CD1c-positive myeloid dendritic cell (primary cell): ENCODE measurements around the gene ELP4.

Experiments
- DNase-seq: peaks from one replicate; pipeline ENCODE4 v3.0.0-alpha.2; 2016; ENCODE audit errors: extremely low spot score

ELP4 gene

DNA sequence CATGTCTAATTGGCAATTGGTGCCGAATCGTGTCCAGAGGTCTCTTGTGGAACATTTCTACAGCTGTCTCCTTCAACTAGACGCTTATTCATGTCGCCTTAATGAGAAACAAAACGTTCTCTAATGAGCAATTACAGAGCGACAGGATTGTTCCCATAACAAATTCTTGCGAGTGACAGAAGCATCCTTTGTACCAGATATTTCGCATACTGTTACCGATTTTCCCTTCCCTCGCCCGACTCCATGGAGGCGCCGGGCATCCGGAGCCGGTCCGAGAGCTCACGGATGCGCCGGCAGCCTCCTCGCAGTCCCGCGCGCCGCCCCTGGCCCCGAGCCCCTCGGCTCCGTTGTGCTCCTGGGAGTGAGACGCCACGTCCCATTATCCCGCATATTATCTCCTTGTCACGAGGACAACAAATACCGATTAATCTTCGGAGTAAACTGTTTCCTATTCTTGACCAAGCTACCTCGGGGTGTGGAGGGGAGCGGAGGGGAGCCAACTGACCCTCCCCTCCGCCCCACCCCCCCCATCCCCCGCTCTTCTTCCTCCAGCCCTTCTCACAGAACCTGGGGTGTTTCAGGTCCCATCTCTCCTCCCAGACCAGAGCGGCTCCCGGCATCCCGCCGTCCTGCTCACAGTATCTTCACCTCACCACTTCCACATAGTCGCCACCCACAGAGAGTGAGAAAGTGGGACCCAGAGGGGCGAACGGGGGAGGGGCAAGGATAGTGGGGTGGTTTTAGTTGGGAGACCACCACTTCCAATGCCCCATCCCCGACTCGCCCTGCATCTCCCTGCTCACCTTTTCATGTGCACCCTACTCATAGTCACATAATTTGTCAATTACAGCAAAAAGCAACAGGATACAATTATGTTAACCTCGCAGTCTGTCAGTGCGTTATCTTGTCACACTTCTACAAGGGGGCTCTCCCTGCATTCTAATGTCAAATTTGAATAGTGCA, 290.1 kb downstream of the ELP4 start:
- DNase-seq = no peak

DNA sequence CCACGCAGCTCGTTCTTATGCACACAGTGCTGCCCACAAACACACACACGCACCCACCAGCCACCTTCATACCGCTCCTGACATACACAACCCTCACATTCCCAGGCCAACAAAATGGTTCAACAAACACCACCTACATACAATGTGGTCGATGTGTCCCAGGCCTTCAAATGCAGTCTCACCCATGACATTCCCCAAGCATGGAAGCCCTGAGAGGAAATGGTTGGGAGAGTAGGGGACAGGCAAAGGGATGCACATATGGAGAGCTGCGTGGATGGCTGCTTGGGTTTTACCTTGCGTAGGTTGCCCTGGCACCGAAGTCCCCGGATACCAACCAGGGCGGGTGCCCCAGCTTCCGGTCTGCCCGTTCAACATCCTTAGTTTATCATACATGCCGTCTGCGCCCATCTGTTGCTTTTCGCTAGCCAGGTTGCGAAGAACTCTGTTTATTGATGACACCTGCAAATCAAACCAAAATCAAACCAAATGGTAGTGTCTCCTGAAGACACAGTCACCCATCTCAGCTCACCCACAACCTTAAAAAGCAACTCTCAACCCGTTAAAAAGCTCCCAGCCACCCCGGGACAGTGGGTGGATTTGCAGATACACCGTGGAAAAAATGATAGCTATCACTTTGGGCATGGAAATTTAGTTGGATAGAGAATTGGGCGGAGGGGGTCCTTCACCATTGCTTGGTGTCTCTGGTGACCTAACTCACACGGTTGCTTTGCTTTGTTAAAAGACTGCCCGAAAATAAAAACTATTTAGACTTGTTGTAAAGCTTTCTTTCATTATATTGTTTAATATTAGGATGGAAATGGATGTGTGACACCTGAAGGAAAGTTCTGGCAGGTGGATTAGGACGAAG, 291.1 kb downstream of the ELP4 start:
- DNase-seq = no peak

DNA sequence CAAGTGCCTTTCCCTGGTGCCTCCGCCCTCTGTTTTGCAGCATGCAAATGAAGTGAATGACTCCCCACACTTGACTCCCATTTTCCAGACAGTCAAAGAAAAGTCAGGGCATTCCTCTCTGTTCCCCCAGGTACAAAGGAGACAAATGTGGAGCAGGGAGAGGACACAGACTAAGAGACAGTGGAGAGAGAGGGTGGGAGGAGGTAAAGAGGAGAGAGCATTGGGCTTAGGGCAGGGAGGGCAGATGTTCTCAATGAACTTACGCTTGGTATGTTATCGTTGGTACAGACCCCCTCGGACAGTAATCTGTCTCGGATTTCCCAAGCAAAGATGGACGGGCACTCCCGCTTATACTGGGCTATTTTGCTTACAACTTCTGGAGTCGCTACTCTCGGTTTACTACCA, 291.7 kb downstream of the ELP4 start:
- DNase-seq = no peak

DNA sequence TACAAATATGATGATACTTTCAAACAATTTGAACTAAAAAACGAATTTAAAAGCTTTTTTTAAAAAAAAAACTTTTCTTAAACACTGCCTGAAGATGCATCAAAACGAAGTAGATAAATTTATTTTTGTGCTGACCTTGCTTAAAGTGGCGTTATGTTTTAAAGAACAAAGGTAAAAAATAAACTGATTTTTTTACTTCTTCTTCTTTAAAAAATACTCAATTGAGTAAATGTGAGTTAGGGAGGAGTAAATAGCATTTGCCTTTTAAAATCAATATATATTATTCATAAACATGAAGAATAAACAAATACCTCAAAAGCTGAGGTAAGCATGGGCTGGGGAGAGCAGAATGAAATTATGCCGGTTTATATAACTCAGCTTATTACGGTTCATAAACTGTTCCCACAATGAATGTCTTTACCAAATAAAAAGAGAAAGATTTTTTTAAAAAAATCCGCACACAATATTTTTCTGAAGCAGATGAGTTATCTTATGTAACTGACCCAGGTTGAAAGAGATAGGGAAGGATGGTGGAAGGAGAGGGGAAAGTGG, 292.5 kb downstream of the ELP4 start:
- no peak for DNase-seq

DNA sequence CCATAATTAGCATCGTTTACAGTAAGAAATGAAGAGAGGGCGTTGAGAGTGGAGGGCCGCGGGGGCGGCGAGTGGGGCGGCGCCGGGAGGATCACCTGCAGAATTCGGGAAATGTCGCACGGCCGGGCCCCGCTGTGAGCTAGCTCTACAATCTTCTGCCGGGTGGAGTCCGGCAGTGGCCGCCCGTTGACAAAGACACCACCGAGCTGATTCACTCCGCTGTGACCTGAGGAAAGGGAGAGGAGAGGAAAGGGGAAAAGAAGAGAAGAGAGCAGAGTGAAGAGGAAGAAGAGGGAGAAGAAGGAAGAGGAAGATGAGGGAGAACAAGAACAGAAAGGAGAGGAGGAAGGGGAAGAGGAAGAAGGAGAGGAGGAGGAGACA, 293.0 kb downstream of the ELP4 start:
- no peak for DNase-seq

DNA sequence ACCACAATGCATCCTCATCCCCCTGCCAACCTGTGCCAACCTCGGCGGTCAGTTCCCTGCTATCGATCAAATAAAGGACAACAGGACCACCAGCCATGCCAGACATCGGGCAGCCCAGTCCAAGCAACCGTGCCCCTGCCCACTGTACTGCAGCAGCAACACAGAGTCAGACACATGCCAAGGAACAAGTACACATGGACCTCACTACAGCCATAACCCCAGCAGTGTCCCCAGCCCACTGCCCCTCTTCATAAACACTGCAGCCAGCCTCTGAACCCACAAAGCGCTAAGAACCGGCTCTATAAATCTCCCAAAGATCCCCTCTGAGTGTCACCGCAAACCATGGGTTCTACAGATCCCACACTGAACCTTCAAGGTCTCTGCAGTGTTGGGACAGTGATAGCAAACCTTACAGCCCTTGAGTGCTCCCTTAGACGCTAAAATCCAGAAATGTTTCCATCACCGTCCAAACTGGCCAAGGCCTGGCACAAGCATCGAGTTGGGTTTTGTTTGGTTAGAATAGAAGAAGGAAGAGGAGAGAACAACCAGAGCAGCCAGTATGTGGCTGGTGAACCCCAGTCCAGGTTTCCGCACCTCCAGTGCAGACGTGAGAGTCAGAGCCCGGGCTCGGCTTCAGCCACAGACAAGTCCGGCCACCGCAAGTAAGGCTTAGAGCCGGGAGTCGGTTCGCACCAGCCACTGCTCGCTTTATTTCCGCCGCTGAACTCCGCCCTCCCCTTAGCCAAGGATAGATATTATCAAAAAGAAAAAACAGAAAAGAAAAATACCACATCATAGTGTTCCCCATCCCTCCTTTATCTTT, 293.6 kb downstream of the ELP4 start:
- no peak for DNase-seq

DNA sequence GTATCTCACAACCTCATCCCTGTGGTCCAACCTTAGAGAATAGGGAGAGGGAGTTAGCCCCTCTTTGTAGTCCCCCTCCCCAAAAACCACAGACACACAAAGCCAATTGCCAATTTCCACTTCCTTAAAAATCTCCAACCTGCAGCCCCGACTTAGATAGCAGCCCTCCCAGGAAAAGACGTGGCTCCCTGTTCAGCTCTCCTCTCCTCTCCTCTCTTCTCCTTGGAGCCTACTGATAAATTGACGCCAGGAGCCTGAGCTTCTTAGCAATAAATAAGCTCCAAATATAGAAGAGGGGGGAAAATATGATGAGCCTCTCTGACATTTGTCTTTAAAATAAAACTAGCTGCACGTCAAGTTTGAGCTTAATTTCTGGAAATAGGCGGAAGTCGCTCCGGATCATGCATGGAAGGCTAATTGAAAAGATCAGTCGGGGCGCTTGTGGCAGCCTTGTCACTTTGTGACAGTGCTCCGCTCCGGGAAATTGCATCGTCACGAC, 294.3 kb downstream of the ELP4 start:
- no peak for DNase-seq

DNA sequence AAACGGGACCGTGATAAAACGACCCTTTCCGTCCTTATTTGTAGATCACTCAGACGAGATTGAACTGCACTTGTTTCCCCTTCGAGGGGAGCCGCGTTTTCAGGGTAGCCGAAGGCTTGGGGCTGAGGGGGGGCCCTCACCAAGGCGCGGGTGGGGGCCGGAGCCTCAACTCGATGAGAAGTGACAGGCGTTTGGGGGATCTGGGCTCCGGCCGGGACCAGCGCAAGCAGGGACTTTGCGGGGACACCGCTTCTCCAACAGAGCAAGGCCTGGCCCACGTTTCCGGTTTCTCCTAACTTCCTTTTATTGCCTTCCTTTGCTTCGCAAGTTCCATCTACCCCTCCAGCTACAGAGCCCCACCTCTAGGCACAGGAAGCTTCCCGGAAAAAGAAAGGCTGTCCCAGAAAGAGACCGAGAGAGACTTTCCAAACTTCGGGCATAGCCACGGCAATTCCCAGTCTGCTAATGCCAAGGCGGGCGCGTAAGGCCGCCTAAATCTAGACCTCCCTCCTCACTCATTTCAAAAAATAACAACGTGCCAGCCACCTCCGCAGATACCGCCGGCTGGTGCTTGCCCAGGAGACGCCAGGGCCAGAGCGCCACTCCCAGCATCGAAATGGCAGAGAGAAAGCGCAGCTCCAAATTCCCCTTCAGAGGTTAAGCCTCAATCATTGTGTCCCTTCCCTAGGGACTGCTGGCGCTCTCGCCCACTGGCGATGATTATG, 294.9 kb downstream of the ELP4 start:
- no peak for DNase-seq

DNA sequence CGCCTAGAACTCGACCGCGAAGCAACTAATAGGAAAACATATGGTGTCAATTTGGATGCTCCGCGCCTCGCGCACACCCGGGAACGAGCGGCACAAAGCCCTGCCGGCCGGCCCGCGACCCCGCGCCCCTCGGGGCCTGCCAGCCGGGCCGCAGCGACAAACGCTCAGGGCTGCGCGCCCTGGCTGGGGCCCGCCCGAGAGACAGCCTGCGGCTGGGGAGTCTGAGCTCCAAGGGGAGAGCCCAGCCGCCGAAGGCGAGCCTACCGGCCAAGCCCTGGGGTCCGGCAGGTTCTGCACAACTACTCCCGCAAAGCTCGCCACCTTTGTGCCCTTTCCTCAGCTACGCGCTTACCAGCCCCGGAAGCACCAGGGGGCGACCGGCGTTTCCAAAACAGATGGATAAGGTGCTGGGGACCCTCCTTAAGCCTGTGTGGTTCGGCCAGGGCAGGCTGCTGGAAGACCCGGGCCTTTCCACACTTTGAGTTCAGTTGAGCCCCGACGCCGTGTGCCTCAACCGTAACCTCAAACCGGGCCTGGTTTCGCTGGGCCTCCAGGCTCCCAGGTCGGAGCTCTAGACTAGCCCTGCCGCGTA, 295.6 kb downstream of the ELP4 start:
- DNase-seq = no peak

DNA sequence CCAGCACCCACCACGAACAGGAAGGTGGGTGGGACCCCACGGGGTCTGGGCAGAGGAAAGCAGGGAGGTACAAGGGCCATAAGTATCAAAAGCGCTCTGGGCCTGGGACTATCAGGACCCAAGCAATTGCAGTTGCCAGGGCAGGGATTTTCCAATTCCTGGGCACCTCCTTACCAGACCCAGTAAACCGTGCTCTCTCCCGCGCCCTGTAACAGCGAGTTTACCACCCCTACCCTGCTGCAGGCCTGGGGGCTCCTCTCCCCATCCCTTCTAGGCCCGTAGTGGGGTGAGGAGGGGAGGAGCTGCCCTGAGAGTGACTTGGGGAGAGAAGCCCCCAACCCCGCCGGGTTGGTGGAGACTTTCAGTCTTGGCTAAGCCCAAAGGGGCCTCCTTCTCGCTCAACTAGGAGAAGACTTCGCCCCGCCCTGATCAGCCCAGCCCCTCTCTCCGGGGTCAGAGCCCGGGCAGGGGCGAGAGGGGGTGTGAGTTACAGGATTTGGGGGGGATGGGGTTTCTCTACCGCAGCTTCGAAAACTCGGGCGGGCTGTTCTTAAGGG, 296.1 kb downstream of the ELP4 start:
- DNase-seq = no peak

DNA sequence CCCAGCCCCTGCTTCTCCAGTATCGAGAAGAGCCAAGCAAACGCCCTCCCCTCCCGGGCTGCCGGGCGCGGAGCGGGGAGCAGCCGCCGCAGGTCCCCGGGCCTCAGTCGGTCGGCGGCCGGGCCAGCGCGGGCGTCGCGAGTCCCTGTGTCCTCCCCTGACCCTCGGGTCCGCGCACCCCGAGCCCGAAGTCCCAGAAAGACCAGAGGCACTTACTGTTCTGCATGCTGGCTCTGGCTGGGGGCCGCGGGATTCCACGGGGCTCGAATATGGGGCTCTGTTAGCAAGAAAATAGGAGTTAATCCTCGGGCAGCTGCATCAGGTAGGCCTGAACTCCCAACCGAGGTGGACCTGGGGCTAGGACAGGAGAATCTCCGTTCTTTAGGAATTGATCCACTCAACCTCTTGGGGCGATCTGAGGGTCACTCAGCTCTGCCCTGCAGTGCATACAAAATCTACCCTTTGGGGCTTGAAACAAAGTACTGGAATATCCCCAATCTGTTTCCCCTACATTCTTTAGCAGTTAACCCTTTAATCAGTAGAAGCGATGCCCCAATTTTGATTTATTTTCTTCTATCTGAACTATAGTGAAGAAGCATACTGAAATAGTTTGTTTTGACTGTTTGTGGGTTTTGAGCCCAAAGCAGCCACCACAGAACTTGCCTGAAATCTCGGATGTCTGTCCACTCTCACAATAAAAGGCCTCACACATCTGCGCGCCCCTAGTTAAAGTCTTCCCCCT, 296.8 kb downstream of the ELP4 start:
- DNase-seq = no peak

DNA sequence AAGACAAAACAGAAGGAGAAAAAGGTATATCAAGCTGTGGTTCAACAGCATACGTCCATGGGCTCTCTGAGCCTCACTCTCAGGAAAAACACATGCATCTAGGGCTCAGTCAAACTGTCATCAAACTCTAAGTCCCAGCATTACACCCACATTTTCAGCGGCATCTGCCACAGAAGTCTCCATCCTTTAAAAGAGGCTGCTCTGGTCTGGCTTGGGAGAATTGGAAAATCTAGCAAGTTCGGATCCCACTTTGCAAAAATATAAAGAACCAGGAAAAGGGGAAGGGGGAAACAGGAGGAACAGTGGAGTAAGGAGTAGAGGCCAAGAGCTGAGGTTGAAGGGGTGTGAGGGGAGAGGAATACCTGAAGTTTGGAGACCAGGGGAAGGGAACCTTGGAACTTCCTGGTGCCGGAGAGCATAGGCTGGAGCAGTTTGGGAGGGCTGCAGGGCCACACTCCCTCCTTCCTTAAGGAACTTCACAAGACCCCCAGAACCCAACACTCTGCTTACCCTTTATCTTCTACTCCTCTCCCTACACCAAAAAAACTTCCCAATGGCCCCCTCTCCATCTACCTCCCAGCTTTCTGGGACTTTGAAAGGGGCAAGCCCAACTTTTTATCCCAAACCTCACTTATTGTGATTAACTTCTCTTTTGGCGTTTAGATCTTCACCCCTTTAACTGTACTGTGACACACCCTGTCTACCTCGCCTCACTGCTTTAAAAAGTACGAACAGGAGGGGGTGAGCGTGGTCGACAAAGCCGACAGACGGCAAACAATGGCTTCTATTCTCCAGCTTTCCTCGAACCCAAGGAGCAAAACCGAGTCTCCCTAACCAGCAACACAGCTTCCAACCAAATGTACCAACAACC, 297.6 kb downstream of the ELP4 start:
- no peak for DNase-seq

DNA sequence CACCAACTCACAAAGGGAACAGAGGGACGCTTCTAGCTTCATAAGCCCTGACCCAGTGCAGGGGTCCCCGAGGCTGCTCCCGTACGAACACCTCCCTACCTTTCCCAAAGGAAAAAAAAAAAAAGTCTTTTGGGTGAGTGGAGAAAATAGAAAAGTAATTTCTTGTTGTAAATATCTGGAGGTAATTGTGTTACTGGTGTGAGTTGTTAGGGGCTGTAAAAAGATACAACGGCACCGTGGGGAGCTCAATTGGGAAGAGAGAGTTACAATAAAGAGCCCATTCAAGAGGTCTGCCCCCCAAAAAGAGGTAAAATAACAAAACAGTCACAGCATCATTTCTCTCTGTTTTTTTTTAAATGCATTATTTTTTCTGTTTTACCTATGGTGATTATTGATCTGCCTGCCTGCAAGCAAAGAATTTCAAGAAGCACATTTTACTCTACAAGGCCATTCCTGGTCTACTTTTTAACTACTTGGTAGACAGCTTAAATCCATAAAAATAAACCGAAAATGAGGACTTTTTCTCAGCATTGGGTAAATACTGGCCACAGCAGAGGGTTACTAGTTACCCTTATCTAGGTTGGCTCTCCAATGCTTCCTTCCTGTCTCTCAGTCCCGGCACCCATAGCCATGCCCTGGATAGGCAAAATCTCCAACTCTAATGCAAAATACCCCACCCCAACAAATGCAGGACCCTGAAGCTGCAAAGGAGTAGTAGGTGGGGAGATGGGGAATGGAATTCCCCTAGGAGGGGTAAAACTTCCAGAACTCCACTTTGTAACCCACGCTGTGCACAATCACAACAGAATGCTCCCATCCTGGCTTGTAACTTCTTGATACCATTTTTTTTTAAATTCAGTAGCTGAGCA, 298.5 kb downstream of the ELP4 start:
- DNase-seq = no peak

DNA sequence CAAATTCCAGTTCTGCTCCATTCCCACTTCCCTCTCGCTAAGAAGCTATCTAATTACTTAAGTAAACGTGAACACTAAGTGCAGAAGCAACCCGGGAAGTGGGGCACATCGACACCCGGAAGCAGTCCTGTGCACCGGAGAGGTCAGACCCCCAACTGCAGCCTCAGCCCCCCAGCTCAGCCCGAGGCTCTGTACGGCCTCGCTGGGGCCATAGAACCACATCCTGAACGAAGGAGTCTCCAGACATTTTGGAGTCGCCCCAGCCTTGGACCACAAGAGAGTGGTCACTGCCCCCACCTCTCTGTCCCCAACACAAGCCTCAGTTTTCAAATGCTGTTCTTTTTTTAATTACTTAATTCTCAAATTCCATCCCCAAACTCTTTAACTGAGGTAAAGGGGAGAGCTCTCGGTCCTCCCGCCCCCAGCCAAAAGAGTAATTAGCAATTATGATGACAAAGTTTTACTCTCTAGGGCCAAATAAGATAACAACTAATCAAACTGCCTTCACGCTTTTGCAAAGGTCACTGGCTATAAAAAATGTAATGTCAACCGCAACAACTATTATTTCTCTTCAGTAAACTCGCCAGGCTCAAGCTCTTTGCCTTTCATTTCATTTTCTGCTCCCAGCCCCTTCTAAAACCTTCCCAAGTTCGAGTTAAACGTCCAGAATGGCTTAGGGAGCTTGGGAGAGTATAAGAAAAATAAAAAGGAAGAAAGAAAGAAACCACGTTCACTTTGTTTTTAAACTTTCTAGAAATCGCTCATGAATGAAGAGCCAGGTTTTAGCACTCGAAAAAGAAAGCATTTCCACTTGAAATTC, 299.4 kb downstream of the ELP4 start:
- DNase-seq = no peak

DNA sequence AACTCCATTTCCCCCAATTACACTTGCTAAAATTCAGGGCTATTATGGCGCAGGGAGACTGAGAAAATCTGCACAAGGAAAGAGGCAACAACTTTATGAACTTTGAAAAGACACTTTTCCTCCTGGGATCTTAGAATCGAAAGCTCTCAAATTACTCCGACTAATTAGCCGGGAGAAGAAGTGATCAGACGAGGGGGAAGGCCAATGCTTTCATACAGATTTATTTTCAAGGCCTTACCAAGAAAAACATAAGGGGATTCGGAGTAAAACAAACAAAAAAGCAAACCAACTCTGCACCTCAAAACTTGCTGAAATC, 299.9 kb downstream of the ELP4 start:
- no peak for DNase-seq
